Astrocyte (in vitro differentiated cells and primary cell): ENCODE results near the gene ELF1. TPM values are rescaled to one million over a fixed set of nuclear protein-coding genes. Genes with fewer than 3 reads are reported as not detected.

ENCODE experiments used
- DNase-seq: peaks from one replicate; pipeline ENCODE4 v3.0.0-alpha.2; 2010; ENCODE audit warnings: low read depth
- FAIRE-seq: peaks from 2 replicates; lab custom pipeline; 2011; peaks lifted over from hg19 to GRCh38; lab: Jason Lieb, UNC
- H2AFZ ChIP-seq: 2 replicates; pipeline ENCODE4 v1.6.0; 2012; ENCODE audit warnings: low read depth, low read length, inconsistent platforms
- H3K27ac ChIP-seq: 2 replicates; pipeline ENCODE4 v1.5.1; 2011; ENCODE audit warnings: low read depth, low read length, inconsistent platforms
- H3K27me3 ChIP-seq: 2 replicates; pipeline ENCODE4 v1.6.0; 2011; ENCODE audit warnings: low read length, inconsistent platforms; ENCODE audit not compliant: insufficient read depth
- H3K36me3 ChIP-seq: 2 replicates; pipeline ENCODE4 v1.5.1; 2011; ENCODE audit warnings: low read length, inconsistent platforms; ENCODE audit not compliant: insufficient read depth
- H3K4me1 ChIP-seq: 2 replicates; pipeline ENCODE4 v1.5.1; 2011; ENCODE audit warnings: low read length, inconsistent platforms; ENCODE audit not compliant: insufficient read depth
- H3K4me2 ChIP-seq: 2 replicates; pipeline ENCODE4 v1.6.0; 2012; ENCODE audit warnings: low read length, inconsistent platforms
- H3K4me3 ChIP-seq: 2 replicates; pipeline ENCODE4 v1.5.1; 2011; ENCODE audit warnings: low read depth, mild to moderate bottlenecking, low read length, inconsistent platforms; ENCODE audit not compliant: insufficient read depth
- H3K79me2 ChIP-seq: 2 replicates; pipeline ENCODE4 v1.6.0; 2012; ENCODE audit warnings: mild to moderate bottlenecking, low read length, inconsistent platforms; ENCODE audit not compliant: insufficient read depth
- H3K9ac ChIP-seq: 2 replicates; pipeline ENCODE4 v1.6.0; 2012; ENCODE audit warnings: mild to moderate bottlenecking, low read length, inconsistent platforms
- H3K9me3 ChIP-seq: 2 replicates; pipeline ENCODE4 v1.5.1; 2012; ENCODE audit warnings: low read depth, mild to moderate bottlenecking, low read length, inconsistent platforms; ENCODE audit not compliant: insufficient read depth
- H4K20me1 ChIP-seq: 2 replicates; pipeline ENCODE4 v1.6.0; 2012; ENCODE audit warnings: low read length, inconsistent platforms; ENCODE audit not compliant: insufficient read depth
- H3K27ac Mint-ChIP-seq: one replicate; pipeline ENCODE4 v1.8.0; 2021; ENCODE audit warnings: mild to moderate bottlenecking, mixed read lengths; ENCODE audit not compliant: unreplicated experiment
- H3K27me3 Mint-ChIP-seq: one replicate; pipeline ENCODE4 v1.8.0; 2021; ENCODE audit warnings: low read depth, mixed read lengths; ENCODE audit not compliant: unreplicated experiment
- H3K36me3 Mint-ChIP-seq: one replicate; pipeline ENCODE4 v1.8.0; 2021; ENCODE audit warnings: low read depth, mixed read lengths; ENCODE audit not compliant: unreplicated experiment
- H3K4me1 Mint-ChIP-seq: one replicate; pipeline ENCODE4 v1.8.0; 2021; ENCODE audit warnings: low read depth, mixed read lengths; ENCODE audit not compliant: unreplicated experiment
- H3K4me3 Mint-ChIP-seq: one replicate; pipeline ENCODE4 v1.8.0; 2021; ENCODE audit warnings: mild to moderate bottlenecking, moderate library complexity, mixed read lengths; ENCODE audit not compliant: unreplicated experiment
- H3K9me3 Mint-ChIP-seq: one replicate; pipeline ENCODE4 v1.8.0; 2021; ENCODE audit warnings: mild to moderate bottlenecking, mixed read lengths; ENCODE audit not compliant: unreplicated experiment
- EZH2 ChIP-seq: IDR thresholded peaks from 2 replicates; pipeline ENCODE4 v1.6.1; 2012; ENCODE audit warnings: mild to moderate bottlenecking, low read length, inconsistent platforms; ENCODE audit not compliant: insufficient read depth
- total RNA-seq: library from RNA; stranded (reverse); gene quantifications from 2 replicates; pipeline ENCODE4 v1.2.1, GENCODE V29; 2021
- TF ChIP-seq, protein P1 (sequence below): IDR thresholded peaks from 2 replicates; pipeline ENCODE4 v1.5.1; 2011; ENCODE audit warnings: low read depth, mild to moderate bottlenecking, inconsistent platforms, low read length, moderate library complexity; ENCODE audit not compliant: insufficient read depth

Gene ELF1
- total RNA-seq, 1 donor from 2014 or later, result 75.1 TPM

- no peaks in the 10 kb centered on the region for H3K27me3 Mint-ChIP-seq
- Histone ChIP-seq H3K36me3 (no peaks in the 10 kb centered on the region), H3K27ac (no peak overlapping the region), H3K4me1 (no peaks in the 10 kb centered on the region), H3K79me2 (peaks cover 32% of the 10 kb centered on the region), H3K9ac (no peak overlapping the region), H3K9me3 (no peaks in the 10 kb centered on the region), H2AFZ (no peak overlapping the region), H3K4me2 (no peak overlapping the region), H4K20me1 (peaks cover 64% of the 10 kb centered on the region), H3K27me3 (no peaks in the 10 kb centered on the region), H3K4me3 (no peak overlapping the region)
- FAIRE-seq, result no peak
- no peaks in the 10 kb centered on the region for H3K9me3 Mint-ChIP-seq
- TF ChIP-seq EZH2, result no peak
- TF ChIP-seq, protein P1, sequence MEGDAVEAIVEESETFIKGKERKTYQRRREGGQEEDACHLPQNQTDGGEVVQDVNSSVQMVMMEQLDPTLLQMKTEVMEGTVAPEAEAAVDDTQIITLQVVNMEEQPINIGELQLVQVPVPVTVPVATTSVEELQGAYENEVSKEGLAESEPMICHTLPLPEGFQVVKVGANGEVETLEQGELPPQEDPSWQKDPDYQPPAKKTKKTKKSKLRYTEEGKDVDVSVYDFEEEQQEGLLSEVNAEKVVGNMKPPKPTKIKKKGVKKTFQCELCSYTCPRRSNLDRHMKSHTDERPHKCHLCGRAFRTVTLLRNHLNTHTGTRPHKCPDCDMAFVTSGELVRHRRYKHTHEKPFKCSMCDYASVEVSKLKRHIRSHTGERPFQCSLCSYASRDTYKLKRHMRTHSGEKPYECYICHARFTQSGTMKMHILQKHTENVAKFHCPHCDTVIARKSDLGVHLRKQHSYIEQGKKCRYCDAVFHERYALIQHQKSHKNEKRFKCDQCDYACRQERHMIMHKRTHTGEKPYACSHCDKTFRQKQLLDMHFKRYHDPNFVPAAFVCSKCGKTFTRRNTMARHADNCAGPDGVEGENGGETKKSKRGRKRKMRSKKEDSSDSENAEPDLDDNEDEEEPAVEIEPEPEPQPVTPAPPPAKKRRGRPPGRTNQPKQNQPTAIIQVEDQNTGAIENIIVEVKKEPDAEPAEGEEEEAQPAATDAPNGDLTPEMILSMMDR, result no peak
- no peak overlapping the region for H3K4me3 Mint-ChIP-seq
- H3K36me3 Mint-ChIP-seq, result peaks cover 9% of the 10 kb centered on the region
- no peak overlapping the region for H3K27ac Mint-ChIP-seq
- peak; percentile 16 for DNase-seq
- H3K4me1 Mint-ChIP-seq, result peaks cover 14% of the 10 kb centered on the region
These were observed 8.9 kb upstream of the ELF1 start for GRCh38 chr13:41028051-41028450.

- Histone ChIP-seq H3K36me3 (no peaks in the 10 kb centered on the region), H3K9me3 (no peaks in the 10 kb centered on the region), H3K79me2 (peaks cover 35% of the 10 kb centered on the region), H2AFZ (no peak overlapping the region), H3K4me3 (no peak overlapping the region), H3K27me3 (no peaks in the 10 kb centered on the region), H3K4me1 (no peaks in the 10 kb centered on the region), H3K4me2 (no peak overlapping the region), H4K20me1 (peaks cover 68% of the 10 kb centered on the region), H3K9ac (no peak overlapping the region), H3K27ac (no peak overlapping the region)
- Mint-ChIP-seq H3K9me3 (no peaks in the 10 kb centered on the region), H3K4me3 (no peak overlapping the region), H3K27me3 (no peaks in the 10 kb centered on the region), H3K36me3 (peaks cover 9% of the 10 kb centered on the region), H3K4me1 (peaks cover 14% of the 10 kb centered on the region), H3K27ac (no peak overlapping the region)
- no peak for TF ChIP-seq EZH2
- TF ChIP-seq, protein P1, result no peak
- FAIRE-seq (no peak), DNase-seq (no peak)
These were observed 7.7 kb upstream of the ELF1 start for GRCh38 chr13:41026788-41027187.

DNA sequence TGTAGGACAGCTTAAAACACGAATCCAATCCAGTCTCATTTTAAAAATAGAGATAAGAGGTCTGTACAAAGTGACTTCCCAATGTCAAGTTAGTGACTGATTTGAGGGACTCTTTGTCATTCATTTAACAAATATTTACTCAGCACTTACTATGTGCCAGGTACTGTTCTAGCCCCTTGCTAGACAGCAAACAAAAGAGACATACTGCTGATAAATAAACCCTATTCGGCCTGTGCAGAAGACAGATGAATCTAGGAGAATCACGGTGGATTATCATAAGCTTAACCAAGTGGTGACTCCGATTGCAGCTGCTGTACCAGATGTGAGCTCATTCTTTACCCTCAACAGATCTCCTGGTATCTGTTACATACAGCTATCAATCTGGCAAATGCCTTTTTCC is 6.4 kb upstream of the ELF1 start:
- H3K4me1 Mint-ChIP-seq, result peaks cover 14% of the 10 kb centered on the region
- Histone ChIP-seq H3K4me2 (no peak overlapping the region), H2AFZ (no peak overlapping the region), H3K27ac (no peak overlapping the region), H3K36me3 (no peaks in the 10 kb centered on the region), H4K20me1 (peaks cover 71% of the 10 kb centered on the region), H3K9me3 (no peaks in the 10 kb centered on the region), H3K79me2 (peaks cover 46% of the 10 kb centered on the region), H3K4me1 (no peaks in the 10 kb centered on the region), H3K9ac (no peak overlapping the region), H3K4me3 (no peak overlapping the region), H3K27me3 (no peaks in the 10 kb centered on the region)
- no peak overlapping the region for H3K27ac Mint-ChIP-seq
- FAIRE-seq, result no peak
- H3K27me3 Mint-ChIP-seq, result no peaks in the 10 kb centered on the region
- H3K9me3 Mint-ChIP-seq, result no peaks in the 10 kb centered on the region
- no peak overlapping the region for H3K4me3 Mint-ChIP-seq
- peaks cover 9% of the 10 kb centered on the region for H3K36me3 Mint-ChIP-seq
- TF ChIP-seq EZH2, result no peak
- TF ChIP-seq, protein P1, result no peak
- DNase-seq, result no peak
